Adrenal gland (tissue), 12 donors: ENCODE measurements around the gene TMEM132D. TPM values are rescaled to one million over a fixed set of nuclear protein-coding genes. Genes with fewer than 3 reads are reported as not detected.
"Not testable (repeated sequence)": the region's sequence is repeated elsewhere in the genome, so short reads cannot be mapped to it uniquely, and the experiment has no call there.

Experiments
- DNase-seq, 7 donors: peaks; one replicate each; pipeline ENCODE4 v3.0.0-alpha.2; 2019 to 2020
- H3K27ac ChIP-seq, 5 donors: fragments of 200-600 bp; sonication (generic) in 4 of 5; 1 replicate in 3 of 5; 2 replicates in 2 of 5; pipeline versions ENCODE4 v1.5.1 to v1.8.0; 2016 to 2020; ENCODE audit warnings: mild to moderate bottlenecking in 1 of 5
- H3K27me3 ChIP-seq: fragments of 200-600 bp; 2 replicates; pipeline ENCODE4 v1.8.0; 2021
- H3K36me3 ChIP-seq, 2 donors: fragments of 200-600 bp; replicated peaks in 1 of 2; 1 replicate in 1 of 2; 2 replicates in 1 of 2; pipeline versions ENCODE4 v1.5.1 to v1.8.0; 2018 to 2022
- H3K4me1 ChIP-seq, 2 donors: fragments of 200-600 bp; replicated peaks in 1 of 2; 1 replicate in 1 of 2; 2 replicates in 1 of 2; pipeline versions ENCODE4 v1.5.1 to v1.8.0; 2018 to 2021
- H3K4me3 ChIP-seq, 4 donors: fragments of 200-600 bp; sonication (generic) in 3 of 4; one replicate each; pipeline ENCODE4 v1.5.1; 2016 to 2018
- H3K9me3 ChIP-seq, 3 donors: fragments of 200-600 bp; sonication (generic) in 1 of 3; replicated peaks in 1 of 3; 1 replicate in 2 of 3; 2 replicates in 1 of 3; pipeline versions ENCODE4 v1.5.1 to v1.8.0; 2016 to 2021
- POLR2A ChIP-seq, 2 donors: fragments of 450-650 bp; IDR thresholded peaks; one replicate each; pipeline ENCODE4 v1.6.1; 2017; ENCODE audit warnings: antibody characterized with exemption in 2 of 2, mild to moderate bottlenecking in 2 of 2, moderate library complexity in 1 of 2
- whole genome bisulfite sequencing, 4 donors: extraction: QIAGEN DNeasy Blood & Tissue Kit in 2 of 4; methylation state at CpG; one replicate each; pipeline versions ENCODE4 v1.1.5 to v1.1.7; 2013 to 2017; 5-methylcytosine and 5-hydroxymethylcytosine counted together
- intact Hi-C, 2 donors: fragments of 100-400 bp; cut with DNase I; formaldehyde crosslinking; loops; one replicate each; pipeline versions ENCODE4 v1.14.1 to v1.15.0; 2022 to 2023
- polyA plus RNA-seq, 3 donors: library from polyadenylated mRNA; stranded (reverse); fragments of 200-250 nt in 2 of 3; fragments of 350-450 nt in 1 of 3; fragmentation: Illumina TruSeq in 1 of 3; extraction: RNeasy Lipid Tissue Mini Kit (QIAGEN cat#74804) in 1 of 3; gene quantifications; one replicate each; pipeline ENCODE4 v1.2.3, GENCODE V29; 2013 to 2014
- total RNA-seq, 9 donors: library from RNA; depleted of rRNA in 4 of 9; stranded (reverse); fragments of >200 nt in 4 of 9; fragments of 120-200 nt in 1 of 9; fragmentation: NEBNext Ultra II Directional in 1 of 9; extraction: Animal tissue kit (Norgen Biotek cat#: 25700) in 1 of 9; gene quantifications; one replicate each; pipeline versions ENCODE4 v1.1.0 to v1.2.4, GENCODE V29; 2013 to 2023
- TF ChIP-seq, protein P1 (sequence below), 6 experiments: fragments of 450-650 bp in 4 of 6; fragments of 200-600 bp in 2 of 6; sonication (generic) in 1 of 6; IDR thresholded peaks; 1 replicate in 5 of 6; 2 replicates in 1 of 6; pipeline versions ENCODE4 v1.5.1 to v1.8.0; 2016 to 2021; ENCODE audit warnings: antibody characterized with exemption in 6 of 6, mild to moderate bottlenecking in 2 of 6, moderate library complexity in 1 of 6
- donor health status: healthy with polysubstance abuse.
- donor health status: Bipolar disorder and iron deficiency.
- donor health status: DM: yes; HTN: yes; CAD: no.
- donor health status: DM: no; HTN: no; CAD: no.
- donor health status: DM: no; HTN: no; CAD: no.
- donor health status: DM: yes; HTN: yes; CAD: no.

The TMEM132D gene
- total and polyA plus RNA-seq, 12 donors: 0.03 to 0.83 (median 0.35) TPM; not detected in 8

DNA sequence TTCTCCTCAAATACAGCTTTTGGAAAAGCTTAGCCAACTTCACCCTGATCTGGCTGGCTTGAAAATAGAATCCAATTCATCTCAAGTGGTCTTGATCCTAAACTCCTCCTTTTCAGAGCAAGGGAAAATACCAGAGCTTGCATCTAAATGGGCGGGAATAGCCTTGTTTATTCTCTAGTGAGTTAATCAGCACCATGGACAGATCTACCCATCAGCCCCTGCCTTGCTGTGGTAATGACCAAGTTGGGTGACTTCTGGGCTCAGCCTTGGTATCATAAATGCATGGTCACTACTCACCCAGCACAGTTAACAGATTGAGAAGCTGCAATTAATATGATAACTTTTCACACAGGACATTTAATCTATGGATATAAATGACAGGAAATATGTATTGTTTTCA, 853.9 kb downstream of the TMEM132D start:
- WGBS, 4 donors: 0 to 9% (median 5%) methylated on average over 1 of the region's 1 CpG
- Histone ChIP-seq H3K4me3 (no peak overlapping the region), H3K27ac (no peak overlapping the region), H3K36me3 (no peaks in the 10 kb centered on the region), H3K4me1 (no peaks in the 10 kb centered on the region), H3K27me3 (no peaks in the 10 kb centered on the region), H3K9me3 (no peaks in the 10 kb centered on the region)
- TF ChIP-seq, protein P1, sequence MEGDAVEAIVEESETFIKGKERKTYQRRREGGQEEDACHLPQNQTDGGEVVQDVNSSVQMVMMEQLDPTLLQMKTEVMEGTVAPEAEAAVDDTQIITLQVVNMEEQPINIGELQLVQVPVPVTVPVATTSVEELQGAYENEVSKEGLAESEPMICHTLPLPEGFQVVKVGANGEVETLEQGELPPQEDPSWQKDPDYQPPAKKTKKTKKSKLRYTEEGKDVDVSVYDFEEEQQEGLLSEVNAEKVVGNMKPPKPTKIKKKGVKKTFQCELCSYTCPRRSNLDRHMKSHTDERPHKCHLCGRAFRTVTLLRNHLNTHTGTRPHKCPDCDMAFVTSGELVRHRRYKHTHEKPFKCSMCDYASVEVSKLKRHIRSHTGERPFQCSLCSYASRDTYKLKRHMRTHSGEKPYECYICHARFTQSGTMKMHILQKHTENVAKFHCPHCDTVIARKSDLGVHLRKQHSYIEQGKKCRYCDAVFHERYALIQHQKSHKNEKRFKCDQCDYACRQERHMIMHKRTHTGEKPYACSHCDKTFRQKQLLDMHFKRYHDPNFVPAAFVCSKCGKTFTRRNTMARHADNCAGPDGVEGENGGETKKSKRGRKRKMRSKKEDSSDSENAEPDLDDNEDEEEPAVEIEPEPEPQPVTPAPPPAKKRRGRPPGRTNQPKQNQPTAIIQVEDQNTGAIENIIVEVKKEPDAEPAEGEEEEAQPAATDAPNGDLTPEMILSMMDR (IDR thresholded peaks at IDR 0.05): no peak
- TF ChIP-seq POLR2A (IDR thresholded peaks at IDR 0.05): no peak
- DNase-seq: no peak
- intact Hi-C loops: no loop called here

DNA sequence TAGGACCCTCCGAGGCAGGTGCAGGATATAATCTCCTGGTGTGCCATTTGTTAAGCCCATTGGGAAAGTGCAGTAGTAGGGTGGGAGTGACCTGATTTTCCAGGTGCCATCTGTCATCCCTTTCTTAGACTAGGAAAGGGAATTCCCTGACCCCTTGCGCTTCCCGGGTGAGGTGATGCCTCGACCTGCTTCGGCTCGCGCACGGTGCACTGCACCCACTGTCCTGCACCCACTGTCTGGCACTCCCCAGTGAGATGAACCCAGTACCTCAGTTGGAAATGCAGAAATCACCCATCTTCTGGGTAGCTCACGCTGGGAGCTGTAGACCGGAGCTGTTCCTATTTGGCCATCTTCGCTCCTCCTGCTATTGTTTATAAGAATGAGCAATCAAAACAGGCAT, 860.5 kb downstream of the TMEM132D start:
- H3K4me1 ChIP-seq, H3K36me3 ChIP-seq, H3K4me3 ChIP-seq, H3K9me3 ChIP-seq, intact Hi-C loops, DNase-seq, H3K27ac ChIP-seq, H3K27me3 ChIP-seq: not testable (repeated sequence)
- WGBS, 4 donors: 82 to 98% (median 84%) methylated on average over 10 to 11 of the region's 11 CpGs

DNA sequence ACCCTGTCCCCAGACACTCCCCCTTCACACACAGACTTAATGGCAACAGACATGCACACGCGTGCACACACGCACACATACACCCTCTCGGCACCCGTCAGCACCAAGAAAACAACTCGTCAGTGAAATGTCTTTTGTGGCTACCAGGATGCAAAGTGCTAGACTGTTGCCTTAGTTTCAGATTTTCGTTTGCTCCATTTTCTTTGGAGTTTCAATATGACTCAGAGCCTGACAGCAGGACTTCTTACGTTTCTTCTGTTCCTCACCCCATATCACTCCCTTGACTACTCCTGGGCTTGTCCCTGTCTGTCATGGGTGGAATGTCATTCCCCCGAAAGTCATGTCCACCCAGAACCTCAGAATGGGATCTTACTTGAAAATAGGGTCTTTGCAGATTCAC, 867.7 kb downstream of the TMEM132D start:
- TF ChIP-seq POLR2A (IDR thresholded peaks at IDR 0.05): no peak
- TF ChIP-seq, protein P1 (IDR thresholded peaks at IDR 0.05): no peak
- WGBS, 4 donors: 72 to 85% (median 77%) methylated on average over 9 of the region's 9 CpGs
- no peak for DNase-seq
- intact Hi-C loops: no loop called here
- Histone ChIP-seq H3K27me3 (no peaks in the 10 kb centered on the region), H3K4me1 (no peaks in the 10 kb centered on the region), H3K4me3 (no peak overlapping the region), H3K9me3 (no peaks in the 10 kb centered on the region), H3K27ac (no peak overlapping the region), H3K36me3 (no peaks in the 10 kb centered on the region)

DNA sequence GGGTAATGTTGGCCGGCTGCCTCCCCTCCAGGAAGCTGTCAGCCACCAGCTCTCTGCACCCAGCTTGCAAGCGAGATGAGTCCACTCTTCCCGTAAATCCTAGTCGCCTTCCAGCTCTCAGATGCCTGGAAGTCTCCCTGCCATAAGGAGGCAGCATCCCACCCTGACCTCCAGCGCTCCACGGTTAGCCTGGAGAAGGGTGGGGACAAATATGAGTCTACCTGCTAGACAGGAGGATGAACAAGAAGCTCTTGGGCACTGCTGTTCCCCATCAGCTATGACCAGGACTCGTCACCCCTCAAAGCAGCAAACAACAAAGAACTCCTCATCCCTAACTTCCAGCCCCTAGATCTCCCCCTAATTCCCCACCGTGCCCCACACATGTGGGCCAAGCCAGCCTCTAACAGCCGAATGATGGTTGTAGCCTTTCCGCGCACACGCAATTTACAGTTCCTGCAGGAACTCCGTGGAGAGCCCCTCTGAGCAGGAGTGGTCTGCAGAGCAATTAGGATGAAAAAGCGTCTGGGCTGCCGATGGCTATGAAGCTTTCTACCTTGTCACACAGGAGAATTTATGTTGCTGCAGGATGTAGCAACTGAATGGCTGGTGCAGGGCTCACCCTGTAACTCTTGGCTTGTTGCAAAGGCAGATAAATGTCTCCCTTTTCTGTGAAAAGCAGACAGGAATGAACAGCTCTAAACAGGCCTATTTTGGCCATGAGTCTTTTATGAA, 869.1 kb downstream of the TMEM132D start:
- TF ChIP-seq, protein P1 (IDR thresholded peaks at IDR 0.05): no peak
- no peak for TF ChIP-seq POLR2A (IDR thresholded peaks at IDR 0.05)
- Histone ChIP-seq H3K9me3 (no peaks in the 10 kb centered on the region), H3K27me3 (no peaks in the 10 kb centered on the region), H3K4me3 (no peak overlapping the region), H3K4me1 (no peaks in the 10 kb centered on the region), H3K27ac (no peak overlapping the region), H3K36me3 (no peaks in the 10 kb centered on the region)
- no peak for DNase-seq
- intact Hi-C loops: no loop called here
- WGBS, 4 donors: 55 to 66% (median 59%) methylated on average over 13 to 15 of the region's 15 CpGs

DNA sequence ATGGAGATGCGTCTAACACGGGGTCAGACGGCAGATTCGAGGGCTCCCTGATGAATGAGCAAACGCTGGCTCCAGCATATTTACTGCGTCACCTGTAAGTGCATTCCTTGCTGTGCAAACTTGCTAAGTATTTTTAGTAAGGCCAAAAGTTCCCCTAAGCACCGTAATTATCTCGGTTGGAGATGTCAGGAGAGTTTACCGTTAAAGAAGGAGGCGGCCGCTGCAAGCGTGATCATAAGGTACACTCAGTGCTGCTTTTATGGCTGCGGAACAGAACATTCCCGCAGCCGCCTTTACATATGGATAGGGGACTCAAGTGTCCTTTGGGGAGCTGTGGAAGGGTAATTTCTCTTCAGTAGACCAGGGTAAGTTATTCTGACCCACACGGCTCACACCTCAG, 875.0 kb downstream of the TMEM132D start:
- H3K4me3 ChIP-seq: no peak overlapping the region
- H3K4me1 ChIP-seq: no peaks in the 10 kb centered on the region
- H3K9me3 ChIP-seq: no peaks in the 10 kb centered on the region
- WGBS, 4 donors: 27 to 39% (median 34%) methylated on average over 15 to 16 of the region's 16 CpGs
- TF ChIP-seq POLR2A (IDR thresholded peaks at IDR 0.05): no peak
- TF ChIP-seq, protein P1 (IDR thresholded peaks at IDR 0.05): no peak
- H3K36me3 ChIP-seq: no peaks in the 10 kb centered on the region
- H3K27me3 ChIP-seq: no peaks in the 10 kb centered on the region
- DNase-seq: no peak
- intact Hi-C loops: no loop called here
- H3K27ac ChIP-seq: no peak overlapping the region
